ENCODE measurements around the gene PXDC1. TPM values are rescaled to one million over a fixed set of nuclear protein-coding genes. Genes with fewer than 3 reads are reported as not detected.
A peak's percentile ranks its signal among the peaks of the same experiment; 100 is the strongest.

The PXDC1 gene, protein sequence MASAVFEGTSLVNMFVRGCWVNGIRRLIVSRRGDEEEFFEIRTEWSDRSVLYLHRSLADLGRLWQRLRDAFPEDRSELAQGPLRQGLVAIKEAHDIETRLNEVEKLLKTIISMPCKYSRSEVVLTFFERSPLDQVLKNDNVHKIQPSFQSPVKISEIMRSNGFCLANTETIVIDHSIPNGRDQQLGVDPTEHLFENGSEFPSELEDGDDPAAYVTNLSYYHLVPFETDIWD
- polyA plus RNA-seq (2013, experiment 1 of 2) = 26.3 TPM
- polyA plus RNA-seq (2013, experiment 2 of 2) = 26.1 TPM

DNA sequence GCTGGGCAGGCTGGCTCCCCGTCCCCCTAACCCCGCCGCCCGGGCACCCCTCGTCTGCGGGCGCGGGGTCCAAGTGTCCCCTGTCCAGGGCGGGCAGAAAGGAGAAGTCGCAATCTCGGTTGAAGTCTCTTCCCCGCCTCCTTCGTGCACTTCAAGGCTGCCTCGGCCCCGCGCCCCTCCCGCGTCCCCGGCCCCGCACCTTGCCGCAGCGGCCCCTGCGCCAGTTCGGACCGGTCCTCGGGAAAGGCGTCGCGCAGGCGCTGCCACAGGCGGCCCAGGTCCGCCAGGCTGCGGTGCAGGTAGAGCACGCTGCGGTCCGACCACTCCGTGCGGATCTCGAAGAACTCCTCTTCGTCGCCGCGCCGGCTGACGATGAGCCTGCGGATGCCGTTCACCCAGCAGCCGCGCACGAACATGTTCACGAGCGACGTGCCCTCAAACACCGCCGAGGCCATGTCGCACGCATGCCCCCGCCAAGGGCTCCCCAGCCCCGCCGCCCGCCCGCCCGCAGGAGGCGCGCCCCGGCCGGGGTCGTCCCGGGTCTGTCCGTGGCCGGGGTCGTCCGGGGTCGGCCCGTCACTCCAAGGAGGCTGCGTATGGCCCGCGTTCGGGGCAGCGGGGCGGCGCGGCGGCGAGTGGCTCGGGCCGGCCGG, at the start of gene PXDC1:
Gene PXDC1, minus strand, starts transcription at position 637 of the 653 bp plus-strand sequence. Its CDS starts 182 bp downstream, at position 455.
- no peaks in the 10 kb centered on the region for H3K9me3 ChIP-seq (ENCODE audit: control insufficient read depth, low read length)
- H3K36me3 ChIP-seq (ENCODE audit: control insufficient read depth, insufficient read depth, low read length) = peaks cover 4% of the 10 kb centered on the region
- peak within 1 kb of the TSS; percentile 87 for H3K27ac ChIP-seq (ENCODE audit: low read depth, low read length, severe bottlenecking)
- H3K4me3 ChIP-seq (ENCODE audit: extremely low read depth, insufficient read depth, low read length, poor library complexity, severe bottlenecking) = peak within 1 kb of the TSS; percentile 84
- WGBS, 2 experiments (ENCODE audit: insufficient coverage in 2 of 2) = 0 to 1% methylated on average over 46 to 73 of the region's 88 CpGs
- peaks cover 26% of the 10 kb centered on the region for H3K4me1 ChIP-seq (ENCODE audit: control insufficient read depth, insufficient read depth, low read length, poor library complexity, severe bottlenecking)

DNA sequence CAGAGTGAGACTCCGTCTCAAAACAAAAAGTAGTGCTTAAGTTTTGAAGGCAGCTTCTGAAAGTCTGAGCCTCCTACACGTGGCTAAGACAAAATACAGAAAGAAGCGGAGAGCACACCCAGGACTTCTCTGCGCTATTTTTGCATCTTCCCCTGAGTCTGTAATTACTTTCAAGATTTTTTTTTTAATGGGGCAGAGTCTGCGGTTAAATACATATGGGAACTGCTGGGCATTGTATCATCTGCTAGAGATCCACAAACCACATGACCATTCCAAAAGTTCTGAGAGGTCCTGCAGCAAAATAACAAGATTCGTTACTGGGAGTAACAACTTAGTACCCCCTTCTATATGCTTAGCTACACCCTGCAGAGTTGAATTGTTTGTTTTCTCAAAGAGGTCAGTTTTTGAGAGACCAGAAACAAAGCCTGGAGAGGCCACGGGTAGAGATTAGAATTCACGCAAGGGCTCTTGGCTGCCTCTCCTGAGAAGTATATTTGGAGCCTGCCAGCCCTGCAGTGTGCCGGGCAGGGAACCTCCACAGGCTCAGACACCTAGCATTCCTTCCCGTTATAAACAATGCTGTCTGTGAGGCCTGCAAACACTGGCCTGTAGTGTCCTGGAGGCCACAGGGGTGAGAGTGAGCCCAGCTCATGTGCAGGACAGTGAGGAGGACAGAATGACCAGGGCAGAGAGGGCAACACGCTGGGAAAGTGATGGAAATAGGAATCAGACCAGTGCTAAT, 49.5 kb upstream of the PXDC1 start:
- WGBS, 2 experiments (ENCODE audit: insufficient coverage in 2 of 2) = 68 to 70% methylated on average over 7 to 10 of the region's 11 CpGs
- Histone ChIP-seq H3K27ac (ENCODE audit: low read depth, low read length, severe bottlenecking) (no peak overlapping the region), H3K4me3 (ENCODE audit: extremely low read depth, insufficient read depth, low read length, poor library complexity, severe bottlenecking) (no peak overlapping the region), H3K9me3 (ENCODE audit: control insufficient read depth, low read length) (no peaks in the 10 kb centered on the region), H3K4me1 (ENCODE audit: control insufficient read depth, insufficient read depth, low read length, poor library complexity, severe bottlenecking) (peaks cover 30% of the 10 kb centered on the region), H3K36me3 (ENCODE audit: control insufficient read depth, insufficient read depth, low read length) (no peaks in the 10 kb centered on the region)

DNA sequence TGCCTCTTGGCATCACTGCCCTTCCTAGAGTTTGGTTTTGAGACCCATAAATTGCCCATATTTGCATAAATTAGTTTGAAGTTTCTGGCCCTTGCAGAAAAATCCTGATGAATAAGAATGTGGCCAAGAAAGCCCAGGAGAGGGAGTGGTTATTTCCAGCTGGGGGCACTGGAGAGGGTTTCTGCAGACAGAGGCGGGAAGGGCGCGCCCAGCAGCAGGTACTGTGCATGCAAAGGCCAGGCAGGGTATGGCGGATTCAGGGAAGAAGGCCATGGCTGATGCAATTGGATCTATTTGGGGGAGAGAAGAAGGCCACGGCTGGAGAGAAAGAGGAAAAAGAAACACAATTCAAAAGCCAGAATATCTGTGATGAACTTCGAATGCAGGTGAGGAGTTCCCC, 48.2 kb upstream of the PXDC1 start:
- H3K4me3 ChIP-seq (ENCODE audit: extremely low read depth, insufficient read depth, low read length, poor library complexity, severe bottlenecking) = no peak overlapping the region
- peaks cover 24% of the 10 kb centered on the region for H3K4me1 ChIP-seq (ENCODE audit: control insufficient read depth, insufficient read depth, low read length, poor library complexity, severe bottlenecking)
- WGBS, 2 experiments (ENCODE audit: insufficient coverage in 2 of 2) = 90 to 98% methylated on average over 3 to 6 of the region's 6 CpGs
- H3K36me3 ChIP-seq (ENCODE audit: control insufficient read depth, insufficient read depth, low read length) = no peaks in the 10 kb centered on the region
- H3K27ac ChIP-seq (ENCODE audit: low read depth, low read length, severe bottlenecking) = no peak overlapping the region
- H3K9me3 ChIP-seq (ENCODE audit: control insufficient read depth, low read length) = no peaks in the 10 kb centered on the region

DNA sequence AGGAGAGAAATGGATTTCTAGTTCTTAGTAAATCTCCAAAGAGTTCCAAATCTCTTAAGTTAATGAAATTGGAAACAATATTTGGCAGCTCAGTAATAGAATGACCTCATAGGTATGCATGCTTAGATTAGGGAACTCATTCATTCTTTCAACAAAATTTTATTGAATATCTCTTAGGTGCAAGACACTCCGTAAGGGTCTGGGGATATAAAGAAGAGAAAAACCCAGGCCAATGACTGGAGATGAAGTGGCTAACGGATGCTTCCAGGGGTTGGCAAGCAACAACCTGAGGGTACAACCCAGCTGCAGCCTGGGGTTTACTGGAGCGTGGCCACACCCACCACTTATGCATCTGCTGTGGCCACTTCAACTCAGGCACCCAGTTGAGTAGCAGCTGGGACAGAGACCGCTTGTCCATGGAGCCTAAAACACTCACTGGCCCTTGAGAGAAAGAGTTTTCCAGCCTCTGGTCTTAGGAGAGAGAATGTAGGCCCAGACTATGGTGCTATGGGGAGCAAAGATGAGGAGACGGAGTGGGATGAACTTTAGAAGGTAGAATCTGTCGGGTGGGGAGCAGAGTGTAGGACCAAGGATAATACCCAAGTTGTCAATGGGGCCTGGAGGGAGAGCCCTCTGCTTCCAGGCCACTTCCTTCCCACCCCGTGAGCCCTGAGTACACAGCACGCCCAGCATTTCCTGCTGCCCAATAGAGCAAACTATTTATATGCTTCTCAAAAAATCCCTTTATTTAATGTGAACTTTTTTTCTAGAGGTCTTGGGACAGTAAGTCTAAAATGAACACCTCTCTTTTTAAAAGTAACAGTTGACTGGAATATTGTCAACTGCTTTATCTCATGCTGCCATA, 46.8 kb upstream of the PXDC1 start:
- WGBS, 2 experiments (ENCODE audit: insufficient coverage in 2 of 2) = 89 to 98% methylated on average over 5 to 6 of the region's 8 CpGs
- Histone ChIP-seq H3K4me1 (ENCODE audit: control insufficient read depth, insufficient read depth, low read length, poor library complexity, severe bottlenecking) (peaks cover 20% of the 10 kb centered on the region), H3K9me3 (ENCODE audit: control insufficient read depth, low read length) (no peaks in the 10 kb centered on the region), H3K27ac (ENCODE audit: low read depth, low read length, severe bottlenecking) (peak overlapping the region; percentile 32), H3K4me3 (ENCODE audit: extremely low read depth, insufficient read depth, low read length, poor library complexity, severe bottlenecking) (no peak overlapping the region), H3K36me3 (ENCODE audit: control insufficient read depth, insufficient read depth, low read length) (no peaks in the 10 kb centered on the region)

DNA sequence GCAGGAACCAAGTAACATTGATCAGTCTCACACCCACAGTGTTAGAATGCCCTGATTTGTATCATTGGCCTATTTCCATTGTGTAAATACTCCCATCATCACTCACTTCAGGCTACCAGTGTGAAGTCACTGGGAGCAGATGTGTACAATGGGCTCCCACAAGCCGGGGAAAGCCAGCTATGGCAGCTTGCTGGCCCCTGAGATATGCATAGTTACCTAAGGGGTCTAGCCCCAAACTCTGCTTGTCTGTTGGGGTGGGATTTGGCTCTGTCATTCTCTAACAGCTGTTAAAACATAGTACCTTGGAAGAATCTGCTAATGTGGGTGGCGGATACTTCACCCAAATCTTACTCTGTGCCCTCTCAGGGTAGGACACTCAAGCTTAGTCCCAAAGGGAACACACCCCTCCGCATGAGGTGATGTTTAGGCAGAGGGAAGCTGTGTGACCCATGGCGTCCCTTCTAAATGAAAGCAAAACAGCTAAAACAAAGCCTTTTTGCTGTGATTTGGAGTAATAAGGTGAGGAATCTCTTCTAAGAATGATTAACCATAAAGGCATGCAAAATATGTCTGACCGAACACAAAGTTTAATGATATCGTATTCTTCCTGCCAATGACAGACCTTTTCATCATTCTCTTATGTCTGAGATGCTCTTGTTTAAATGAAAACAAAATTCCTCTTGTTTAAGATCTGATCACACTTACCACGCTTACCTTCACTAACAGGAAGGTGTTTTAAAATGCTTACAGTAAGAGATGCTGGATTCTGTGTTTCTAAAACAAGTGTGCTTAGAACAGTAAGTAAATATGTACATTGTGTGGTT, 45.9 kb upstream of the PXDC1 start:
- H3K27ac ChIP-seq (ENCODE audit: low read depth, low read length, severe bottlenecking) = peak overlapping the region; percentile 80
- no peaks in the 10 kb centered on the region for H3K36me3 ChIP-seq (ENCODE audit: control insufficient read depth, insufficient read depth, low read length)
- H3K4me3 ChIP-seq (ENCODE audit: extremely low read depth, insufficient read depth, low read length, poor library complexity, severe bottlenecking) = no peak overlapping the region
- no peaks in the 10 kb centered on the region for H3K9me3 ChIP-seq (ENCODE audit: control insufficient read depth, low read length)
- H3K4me1 ChIP-seq (ENCODE audit: control insufficient read depth, insufficient read depth, low read length, poor library complexity, severe bottlenecking) = peaks cover 20% of the 10 kb centered on the region
- WGBS, 2 experiments (ENCODE audit: insufficient coverage in 2 of 2) = 82 to 85% methylated on average over 3 of the region's 7 CpGs

DNA sequence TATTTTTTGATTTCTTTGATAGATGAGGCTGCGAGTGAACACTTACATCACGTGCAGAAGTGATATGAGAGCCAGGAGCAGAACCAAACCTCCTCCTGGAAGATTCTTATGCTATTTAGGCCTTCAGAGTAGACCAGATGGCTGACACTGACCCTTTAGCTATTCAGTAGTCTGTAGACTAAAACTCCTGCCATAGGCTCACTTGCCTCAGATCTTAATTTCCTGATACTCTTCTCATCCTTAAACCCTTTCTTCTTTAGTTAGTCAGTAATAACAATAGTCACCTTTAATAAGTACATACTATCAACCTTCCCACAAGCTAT, 45.2 kb upstream of the PXDC1 start:
- WGBS, 2 experiments (ENCODE audit: insufficient coverage in 2 of 2) = 100% methylated on average over 1 of the region's 2 CpGs

DNA sequence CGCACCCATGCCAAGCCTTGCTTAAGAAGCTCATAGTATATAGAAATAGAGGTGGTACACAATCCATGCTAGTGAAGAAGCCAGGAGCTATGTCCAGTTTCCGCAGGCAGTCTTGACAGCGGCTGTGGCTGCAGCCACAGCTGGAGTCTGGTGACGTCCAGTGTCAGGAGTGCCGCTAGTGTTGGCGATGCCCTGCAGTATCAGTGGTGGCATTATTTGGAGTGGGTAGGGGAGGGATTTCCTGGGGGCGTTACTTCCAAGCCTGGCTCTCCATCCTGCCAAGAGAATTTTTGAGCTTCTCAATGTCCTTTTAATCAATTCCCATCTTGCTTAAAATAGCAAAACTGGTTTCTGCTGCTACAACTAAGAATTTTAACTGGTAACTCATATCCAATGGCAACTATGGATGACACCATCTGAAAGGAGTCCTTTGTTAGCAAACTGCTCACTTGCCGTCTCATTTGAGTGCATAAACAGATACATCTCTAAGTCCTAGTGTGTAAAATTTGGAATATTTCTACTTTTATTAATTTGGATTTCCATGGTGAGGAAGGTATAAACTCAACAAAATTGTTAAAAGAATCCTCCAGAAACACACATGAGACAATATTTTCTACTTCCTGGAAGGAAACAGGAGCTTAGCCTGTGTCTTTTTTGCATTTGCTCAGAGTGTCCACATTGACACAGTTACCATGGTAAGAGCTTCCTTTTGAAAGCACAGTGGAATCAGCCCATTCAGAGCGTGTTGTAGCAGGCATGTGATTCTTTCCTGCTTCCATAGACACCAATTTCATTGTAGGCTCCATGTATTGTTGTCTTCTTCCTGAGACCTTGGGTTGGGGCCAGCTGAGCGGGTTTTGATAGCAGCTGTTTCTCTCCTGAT, 44.6 kb upstream of the PXDC1 start:
- Histone ChIP-seq H3K27ac (ENCODE audit: low read depth, low read length, severe bottlenecking) (peak overlapping the region; percentile 80), H3K4me3 (ENCODE audit: extremely low read depth, insufficient read depth, low read length, poor library complexity, severe bottlenecking) (no peak overlapping the region), H3K4me1 (ENCODE audit: control insufficient read depth, insufficient read depth, low read length, poor library complexity, severe bottlenecking) (peaks cover 20% of the 10 kb centered on the region), H3K36me3 (ENCODE audit: control insufficient read depth, insufficient read depth, low read length) (no peaks in the 10 kb centered on the region), H3K9me3 (ENCODE audit: control insufficient read depth, low read length) (no peaks in the 10 kb centered on the region)
- 88 to 92% methylated on average over 5 to 6 of the region's 10 CpGs for WGBS, 2 experiments (ENCODE audit: insufficient coverage in 2 of 2)

More for the DNA sequence above, 45.2 kb upstream of the PXDC1 start:
- Histone ChIP-seq H3K4me3 (ENCODE audit: extremely low read depth, insufficient read depth, low read length, poor library complexity, severe bottlenecking) (no peak overlapping the region), H3K9me3 (ENCODE audit: control insufficient read depth, low read length) (no peaks in the 10 kb centered on the region), H3K36me3 (ENCODE audit: control insufficient read depth, insufficient read depth, low read length) (no peaks in the 10 kb centered on the region), H3K4me1 (ENCODE audit: control insufficient read depth, insufficient read depth, low read length, poor library complexity, severe bottlenecking) (peaks cover 20% of the 10 kb centered on the region), H3K27ac (ENCODE audit: low read depth, low read length, severe bottlenecking) (peak overlapping the region; percentile 80)

DNA sequence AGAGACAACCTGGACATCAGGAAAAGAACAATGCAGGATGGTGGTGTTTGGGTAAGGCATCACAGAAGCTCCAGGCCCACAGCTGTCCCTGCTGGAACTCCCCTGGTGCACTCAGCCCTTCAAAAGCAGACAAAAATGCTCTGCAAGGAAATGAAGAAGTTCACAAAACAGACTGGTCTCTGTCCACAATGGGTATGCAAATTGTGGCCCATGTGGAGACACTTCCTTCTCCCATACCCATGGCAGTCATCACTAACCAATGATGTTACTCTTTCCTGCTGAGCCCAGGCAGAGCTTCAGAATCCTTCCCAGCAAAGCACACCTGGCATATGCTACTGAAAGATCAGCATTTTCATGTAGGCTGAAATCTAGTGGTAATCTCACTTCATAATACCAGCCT, 42.6 kb upstream of the PXDC1 start:
- Histone ChIP-seq H3K36me3 (ENCODE audit: control insufficient read depth, insufficient read depth, low read length) (no peaks in the 10 kb centered on the region), H3K9me3 (ENCODE audit: control insufficient read depth, low read length) (no peaks in the 10 kb centered on the region), H3K27ac (ENCODE audit: low read depth, low read length, severe bottlenecking) (no peak overlapping the region), H3K4me3 (ENCODE audit: extremely low read depth, insufficient read depth, low read length, poor library complexity, severe bottlenecking) (no peak overlapping the region), H3K4me1 (ENCODE audit: control insufficient read depth, insufficient read depth, low read length, poor library complexity, severe bottlenecking) (peaks cover 15% of the 10 kb centered on the region)

DNA sequence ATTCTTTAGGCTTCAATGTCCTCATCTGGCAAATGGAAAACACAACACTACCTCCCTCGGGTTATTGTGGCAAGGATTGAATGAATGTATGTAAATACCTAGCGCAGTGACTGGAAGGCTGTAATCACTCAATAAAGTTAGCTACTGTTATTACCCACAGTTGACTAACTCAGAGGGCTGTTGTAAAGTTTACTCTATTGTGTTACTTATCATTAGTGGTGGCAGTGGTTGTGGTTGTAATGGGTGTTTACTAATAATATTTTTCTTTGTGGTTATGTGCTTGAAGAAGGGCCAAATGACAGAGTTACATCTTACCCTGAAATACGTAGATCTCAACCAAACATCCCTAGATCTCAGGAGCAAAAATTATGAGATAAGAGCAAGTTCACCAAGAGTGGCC, 42.0 kb upstream of the PXDC1 start:
- Histone ChIP-seq H3K9me3 (ENCODE audit: control insufficient read depth, low read length) (no peaks in the 10 kb centered on the region), H3K4me1 (ENCODE audit: control insufficient read depth, insufficient read depth, low read length, poor library complexity, severe bottlenecking) (peaks cover 15% of the 10 kb centered on the region), H3K4me3 (ENCODE audit: extremely low read depth, insufficient read depth, low read length, poor library complexity, severe bottlenecking) (no peak overlapping the region), H3K36me3 (ENCODE audit: control insufficient read depth, insufficient read depth, low read length) (no peaks in the 10 kb centered on the region), H3K27ac (ENCODE audit: low read depth, low read length, severe bottlenecking) (no peak overlapping the region)
- 88% methylated on average over 1 of the region's 3 CpGs; no CpG with 5 or more reads in 1 of the 2 experiments for WGBS, 2 experiments (ENCODE audit: insufficient coverage in 2 of 2)

Measured in mesodermal cell (in vitro differentiated cells).